NCI-H1436 (cell line): ENCODE results near the gene KAZN.

Experiments used
- DNase-seq: peaks from one replicate; lab custom pipeline; 2025; lab: John Stamatoyannopoulos, UW

Gene KAZN

DNA sequence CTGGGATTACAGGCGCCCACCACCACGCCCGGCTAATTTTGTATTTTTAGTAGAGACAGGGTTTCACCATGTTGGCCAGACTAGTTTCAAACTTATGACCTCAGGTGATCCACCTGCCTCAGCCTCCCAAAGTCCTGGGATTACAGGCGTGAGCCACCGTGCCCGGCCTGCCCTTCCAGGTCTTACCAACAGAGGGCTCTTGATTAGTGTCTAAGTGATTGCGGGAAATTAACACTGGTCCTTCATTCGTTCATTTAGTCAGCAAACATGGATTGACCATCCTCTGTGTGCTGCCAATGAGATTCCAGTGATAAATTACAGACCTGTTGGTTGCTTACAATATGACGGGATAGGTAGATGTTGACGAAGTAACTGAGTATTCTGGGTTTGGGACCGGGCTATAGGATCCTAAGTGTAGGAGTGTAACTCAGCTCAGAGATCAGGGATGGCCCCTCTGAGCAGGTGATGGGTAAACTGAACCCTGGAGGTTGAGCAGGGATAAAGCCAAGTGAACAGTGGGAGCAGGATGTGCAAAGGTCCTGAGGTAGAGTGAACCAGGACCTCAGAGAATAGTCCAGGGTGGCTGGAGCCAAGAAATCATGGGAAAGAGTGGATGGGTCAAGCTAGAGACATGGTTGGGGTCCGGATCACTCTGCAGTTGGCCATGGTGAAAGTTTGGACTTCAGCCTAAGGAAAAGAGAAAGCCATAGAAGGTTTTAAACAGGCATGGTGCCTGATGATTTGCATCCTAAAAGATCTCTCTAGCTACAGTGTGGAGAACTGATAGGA is 171.2 kb downstream of the KAZN start:
- no peak for DNase-seq

DNA sequence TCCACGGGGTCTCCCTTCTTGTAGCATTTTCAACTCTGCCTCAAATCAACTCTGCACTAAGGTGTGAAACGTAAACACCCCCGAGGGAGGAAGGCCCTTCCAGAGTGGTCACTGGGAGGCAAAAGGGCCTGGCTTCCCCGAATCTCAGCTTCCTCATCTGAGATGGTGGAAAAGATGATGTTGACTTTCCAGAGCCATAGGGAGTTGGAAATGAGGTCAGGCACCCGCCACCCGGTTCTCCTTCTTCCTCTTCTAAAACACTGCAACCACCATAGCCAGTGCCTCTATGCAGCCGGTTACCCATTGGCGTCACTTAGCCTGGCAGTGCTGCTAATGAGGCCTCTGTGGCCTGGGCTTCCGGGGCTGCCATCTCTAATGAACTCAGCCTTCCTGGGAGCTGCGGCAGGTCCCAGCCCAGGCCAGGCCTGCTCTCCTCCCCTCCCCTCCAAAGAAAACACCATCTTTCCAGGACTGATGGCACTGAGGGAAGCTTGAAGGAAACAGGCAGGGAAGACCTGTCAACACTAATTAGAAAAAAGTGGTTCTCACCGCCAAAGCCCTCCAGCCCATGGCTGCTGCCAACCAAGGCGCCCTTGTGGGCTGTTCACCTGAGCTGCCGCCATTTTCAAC is 175.0 kb downstream of the KAZN start:
- DNase-seq, result no peak

DNA sequence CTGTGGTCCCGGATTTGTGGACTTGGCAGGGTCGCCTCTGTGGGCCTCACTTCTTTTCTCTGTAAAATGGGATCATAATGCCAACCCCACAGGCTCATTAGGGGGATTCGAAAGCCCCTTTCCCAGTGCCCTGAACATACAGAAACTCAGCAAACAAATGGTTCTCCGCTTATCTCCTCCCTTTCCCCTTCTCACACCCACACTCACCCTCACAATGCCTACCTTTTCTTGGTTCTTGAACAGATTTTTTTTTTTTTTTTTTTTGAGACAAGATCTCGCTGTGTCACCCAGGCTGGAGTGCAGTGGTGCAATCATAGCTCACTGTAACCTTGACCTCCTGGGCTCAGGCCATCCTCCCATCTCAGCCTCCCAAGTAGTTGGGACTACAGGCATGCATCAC is 175.7 kb downstream of the KAZN start:
- no peak for DNase-seq

DNA sequence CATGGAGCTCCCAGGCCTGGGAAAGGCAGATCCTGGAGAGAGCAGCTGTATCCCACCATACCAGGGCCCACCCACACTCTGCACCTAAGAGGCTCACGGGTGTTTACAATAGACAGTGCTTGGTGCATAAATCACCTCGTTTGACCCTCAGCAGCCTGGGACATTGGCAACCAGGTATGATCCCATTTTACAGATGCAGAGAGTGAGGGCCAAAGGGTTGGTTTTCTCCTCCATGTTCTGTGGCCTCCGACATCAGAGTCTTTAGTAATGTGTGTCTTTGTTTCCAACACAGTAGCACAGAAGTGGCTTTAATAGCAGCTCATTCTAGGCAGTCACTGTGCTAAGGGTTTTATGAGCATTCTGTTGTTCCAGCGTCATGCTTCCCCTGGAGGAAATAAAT is 176.5 kb downstream of the KAZN start:
- no peak for DNase-seq

DNA sequence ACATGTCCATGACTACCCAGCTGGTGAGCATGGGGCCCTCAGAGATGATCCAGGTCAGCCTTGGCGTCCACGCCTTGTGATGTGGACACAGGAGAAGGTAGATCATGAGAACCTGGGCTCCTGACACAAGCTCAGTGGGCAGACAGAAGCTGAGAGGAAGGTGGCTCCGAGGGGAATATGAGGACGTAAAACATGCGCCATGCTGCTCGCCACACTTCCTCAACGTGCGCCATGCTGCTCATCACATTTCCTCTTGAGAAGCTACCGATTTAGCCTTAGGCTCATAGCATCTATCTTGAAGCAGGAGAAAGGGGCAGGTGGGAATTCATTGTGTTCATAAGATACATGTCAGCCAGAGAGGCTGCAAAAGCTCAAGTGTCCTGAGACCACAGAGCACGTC is 176.9 kb downstream of the KAZN start:
- no peak for DNase-seq

DNA sequence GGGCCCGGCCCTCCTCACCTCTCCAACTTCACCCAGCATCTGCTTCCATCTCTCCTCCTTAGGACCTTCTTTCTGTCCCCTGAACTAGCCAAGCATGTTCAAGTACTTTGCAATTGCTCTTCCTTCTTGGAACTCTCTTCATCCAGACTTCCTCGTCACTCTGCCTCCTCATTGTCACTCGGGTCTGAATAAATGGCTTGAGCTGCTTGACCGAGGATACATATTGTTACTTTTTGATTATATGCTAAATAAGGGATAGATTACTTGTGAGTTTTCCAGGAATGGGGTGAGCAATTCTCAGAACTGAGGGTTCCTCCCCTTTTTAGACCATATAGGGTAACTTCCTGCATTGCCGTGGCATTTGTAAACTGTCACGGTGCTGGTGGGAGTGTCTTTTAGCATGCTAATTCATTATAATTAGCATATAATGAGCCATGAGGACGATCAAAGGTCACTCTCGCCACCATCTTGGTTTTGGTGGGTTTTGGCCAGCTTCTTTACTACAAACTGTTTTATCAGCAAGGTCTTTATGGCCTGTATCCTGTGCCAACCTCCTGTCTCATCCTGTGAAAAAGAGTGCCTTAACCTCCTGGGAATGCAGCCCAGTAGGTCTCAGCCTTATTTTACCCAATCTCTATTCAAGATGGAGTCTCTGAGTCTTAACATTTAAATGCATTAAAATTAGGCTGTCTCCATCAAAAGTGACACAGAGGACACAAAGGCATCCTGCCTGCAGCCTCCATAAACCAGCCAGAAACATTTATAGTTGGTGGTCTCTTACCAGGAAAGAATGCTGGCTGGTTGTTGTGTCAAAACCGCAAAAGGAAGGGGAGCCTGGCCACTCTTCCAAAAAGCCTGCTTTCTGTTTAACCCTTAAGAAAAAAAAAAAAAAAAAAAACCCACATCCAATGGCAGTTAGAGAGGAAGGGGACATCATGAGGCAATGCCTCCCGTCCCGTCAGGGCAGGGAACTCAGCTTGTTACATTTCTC is 179.3 kb downstream of the KAZN start:
- no peak for DNase-seq

DNA sequence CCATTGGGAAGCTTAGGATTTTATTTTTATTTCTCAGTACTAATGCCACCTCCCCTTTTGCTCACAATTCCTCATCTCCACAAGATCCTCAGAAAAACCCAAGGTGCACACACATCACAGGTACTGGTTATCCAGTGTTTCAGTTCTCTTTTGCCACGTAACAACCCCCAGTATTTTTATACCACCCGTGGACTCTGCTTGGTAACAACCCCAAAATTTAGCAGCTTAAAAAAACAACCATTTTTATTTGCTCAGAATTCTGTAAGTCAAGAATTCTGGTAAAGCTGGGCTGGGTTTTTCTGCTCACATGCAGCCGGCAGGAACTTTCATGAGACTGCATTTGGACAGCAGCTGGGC is 180.0 kb downstream of the KAZN start:
- no peak for DNase-seq

DNA sequence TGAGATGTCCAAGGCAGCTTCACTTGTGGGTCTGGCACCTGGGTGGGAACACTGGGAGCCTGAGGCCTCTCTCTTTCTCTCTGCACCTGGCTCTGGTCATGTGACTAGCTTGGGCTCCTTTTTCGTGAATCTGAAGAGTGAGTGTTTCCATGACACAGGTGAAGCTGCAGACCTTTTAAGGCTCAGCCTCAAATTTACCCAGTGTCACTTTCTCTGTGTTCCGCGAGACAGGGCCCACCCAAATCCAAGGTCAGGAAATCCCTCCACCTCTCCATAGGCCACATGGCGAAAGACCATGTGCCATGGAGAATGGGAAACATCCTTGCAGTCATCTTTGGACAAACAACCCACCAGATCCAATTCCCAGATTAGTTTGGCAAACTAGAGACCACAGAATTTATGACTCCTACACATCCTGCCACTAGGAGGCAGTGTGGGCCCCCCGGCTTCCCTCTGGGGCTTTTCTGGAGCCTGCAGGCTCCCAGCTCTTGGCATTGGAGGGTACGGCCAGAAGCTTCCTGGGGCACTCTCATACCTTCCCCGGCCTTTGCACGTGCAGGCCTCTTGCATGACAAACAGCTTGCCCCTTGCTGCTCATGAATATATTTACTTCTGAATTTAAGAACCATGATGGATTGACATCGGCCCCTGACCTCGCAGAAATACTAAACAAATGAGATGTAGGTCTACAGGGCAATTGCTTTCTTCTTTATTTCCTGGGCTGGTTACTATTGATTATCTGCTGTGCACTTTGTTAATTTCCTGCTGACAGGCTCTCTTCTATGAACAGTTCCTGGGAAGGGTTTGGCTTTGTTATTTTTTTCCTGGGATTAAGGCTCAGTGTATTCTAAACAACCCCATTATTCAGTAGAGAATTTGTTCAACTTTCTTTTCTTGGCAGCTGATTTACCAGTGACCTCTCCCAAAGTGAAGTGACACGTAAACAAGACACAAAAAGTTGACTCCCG is 180.7 kb downstream of the KAZN start:
- DNase-seq, result no peak

DNA sequence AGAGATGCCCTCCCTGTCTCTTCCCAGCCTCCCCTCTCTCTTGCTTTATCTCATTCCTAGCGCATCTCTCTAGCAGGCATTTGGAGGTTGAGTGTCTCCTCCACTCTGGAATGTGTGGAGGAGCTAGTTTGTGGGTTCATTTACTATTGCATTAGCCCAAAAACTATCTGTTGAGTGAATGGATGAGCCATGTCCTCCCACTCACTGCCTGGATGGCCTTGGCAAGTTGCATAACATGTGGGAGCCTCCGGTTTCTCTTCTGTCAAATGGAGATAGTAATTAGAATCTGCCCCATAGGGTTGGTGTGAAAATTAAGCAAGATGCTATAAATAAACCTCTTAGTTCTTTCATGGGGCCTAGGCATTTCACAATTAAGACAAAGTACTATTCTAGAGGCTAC is 181.8 kb downstream of the KAZN start:
- DNase-seq, result no peak

DNA sequence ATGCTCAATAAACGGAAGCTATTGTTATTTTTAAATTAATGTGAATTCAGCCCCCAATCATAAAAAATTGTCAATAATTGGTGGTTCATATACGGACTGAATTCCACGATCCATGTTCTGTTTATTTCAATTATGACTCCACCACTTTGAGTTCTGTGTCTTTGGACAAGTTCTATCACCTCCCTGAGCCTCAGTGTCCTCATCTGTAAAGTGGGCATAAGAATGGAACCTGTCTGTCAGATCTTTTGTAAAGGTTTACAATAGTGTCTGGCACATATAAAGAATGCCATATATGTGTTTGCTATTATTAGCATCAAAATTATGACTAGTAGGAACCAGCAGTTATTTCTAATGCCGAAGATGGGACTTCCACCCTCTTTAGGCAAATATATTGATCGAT is 183.3 kb downstream of the KAZN start:
- no peak for DNase-seq

DNA sequence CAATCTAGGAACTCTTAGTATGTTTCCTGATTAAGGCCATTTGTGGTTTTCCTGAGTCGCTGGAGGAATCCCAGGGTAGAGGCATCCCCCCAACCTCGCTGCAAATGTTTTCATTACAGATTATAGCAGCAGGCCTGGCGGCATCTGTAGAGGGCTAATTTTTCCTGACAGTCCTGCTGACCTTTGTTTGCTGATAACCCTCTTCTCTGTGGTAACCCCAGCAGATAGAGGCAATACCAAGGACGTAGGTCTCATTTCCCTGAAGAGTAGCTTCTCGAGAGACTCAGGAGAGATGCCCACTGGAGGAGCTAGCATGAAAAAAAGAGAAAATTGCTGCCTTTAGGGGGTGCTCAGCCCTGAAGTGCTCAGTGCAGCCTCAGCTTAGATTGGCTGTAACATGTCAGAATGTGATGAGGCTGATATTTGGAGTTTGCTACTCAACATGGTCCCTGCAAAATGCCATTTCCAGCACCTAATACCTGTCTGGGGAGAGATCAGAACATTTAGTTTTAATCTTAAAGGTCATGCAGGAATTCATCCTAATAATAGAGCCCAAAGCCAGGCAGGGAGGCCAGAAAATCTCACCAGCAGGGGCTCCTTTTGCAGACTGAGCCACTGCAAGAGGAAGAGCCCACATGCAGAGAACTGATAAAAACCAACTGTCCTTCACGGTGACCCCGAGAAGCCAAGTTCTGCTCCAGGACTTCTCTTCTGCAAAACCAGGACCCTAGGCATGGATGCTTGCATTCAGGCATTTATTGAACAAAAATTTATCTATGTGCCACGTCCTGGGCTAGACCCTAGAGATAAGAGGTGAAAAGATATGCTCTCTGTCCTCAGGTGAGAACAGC is 184.5 kb downstream of the KAZN start:
- no peak for DNase-seq

DNA sequence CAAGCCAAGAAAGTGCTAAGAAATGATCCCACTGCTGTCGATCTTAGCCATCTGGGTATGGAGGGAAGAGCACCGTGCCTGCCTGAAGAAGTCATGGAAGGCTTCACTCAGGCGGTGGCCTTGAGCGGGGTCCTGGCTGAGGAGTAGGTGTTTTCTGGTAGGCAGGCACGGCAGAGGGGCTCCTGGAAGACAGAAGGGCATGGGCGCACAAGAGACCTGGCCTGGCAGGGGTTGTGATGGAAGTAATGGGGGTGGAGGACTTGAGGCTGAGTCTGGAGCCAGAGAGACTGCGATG is 185.1 kb downstream of the KAZN start:
- no peak for DNase-seq

DNA sequence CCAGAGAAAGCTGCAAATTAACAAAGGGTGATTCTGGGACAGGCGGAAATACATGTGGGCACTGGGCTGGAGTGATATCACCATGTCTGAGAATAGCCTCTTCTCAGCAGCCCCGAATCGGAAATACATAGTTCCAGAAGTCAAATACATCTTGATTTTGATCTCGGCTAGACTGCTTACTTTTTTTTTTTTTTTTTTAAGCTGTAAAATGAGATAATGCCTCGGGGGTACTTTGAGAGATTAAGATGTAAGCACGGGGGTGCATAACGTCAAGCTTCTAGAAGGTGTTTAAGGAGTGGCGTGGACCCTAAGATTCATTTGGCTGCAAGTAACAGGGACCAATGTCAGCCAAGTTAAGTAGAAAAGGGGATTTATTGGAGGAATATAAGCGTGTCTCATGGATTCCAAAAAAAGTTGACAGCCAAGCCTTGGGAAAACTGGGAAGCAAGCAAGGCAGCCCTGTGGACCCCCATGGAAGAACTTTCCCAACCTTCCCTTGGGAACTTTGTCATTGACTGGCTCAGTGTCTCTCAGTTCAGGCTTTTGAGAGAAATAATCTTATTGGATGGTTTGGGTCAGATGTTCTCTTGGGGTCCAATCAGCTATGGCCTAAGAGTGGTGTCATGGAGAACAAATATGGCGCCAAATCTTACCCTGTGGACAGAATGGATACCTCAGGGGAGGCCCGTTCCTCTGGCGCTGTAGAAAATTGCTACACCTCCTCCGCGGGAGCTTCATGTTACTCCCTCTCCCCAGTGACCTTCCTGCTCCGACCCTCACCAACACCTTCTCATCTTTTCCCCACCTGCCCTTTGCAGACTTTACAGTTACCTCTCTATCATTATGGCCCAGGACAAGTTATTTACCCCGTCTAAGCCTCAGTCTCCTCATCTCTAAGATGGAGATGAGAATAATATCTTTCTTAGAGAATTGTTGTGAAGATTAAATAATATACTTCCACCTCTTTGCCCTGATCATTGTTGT is 186.6 kb downstream of the KAZN start:
- DNase-seq, result no peak

DNA sequence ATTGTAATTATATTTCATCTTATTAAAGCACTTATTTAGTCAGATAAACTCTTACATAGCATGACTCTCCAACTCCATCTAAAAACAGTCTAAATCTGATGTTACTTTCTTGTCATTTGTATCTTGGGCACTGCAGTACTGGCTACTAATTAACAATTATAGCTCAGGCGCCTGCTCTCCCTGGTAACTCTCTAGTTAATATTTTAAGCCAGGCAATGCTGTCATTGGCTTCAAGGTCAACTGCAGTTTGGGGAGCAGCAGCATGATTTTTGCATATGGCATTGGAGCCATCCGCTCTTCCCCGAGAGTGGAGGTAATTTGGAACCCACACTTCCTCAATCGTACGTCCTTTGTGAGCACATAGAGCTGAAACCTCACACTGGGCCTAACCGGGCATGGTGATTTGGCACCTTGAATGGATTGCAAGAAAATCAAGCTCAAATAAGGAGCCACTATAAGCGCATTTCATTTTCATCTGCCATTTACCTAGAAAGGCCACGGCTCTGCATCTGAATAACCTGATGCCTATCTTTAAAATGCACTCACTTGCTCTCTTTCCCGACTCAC is 187.7 kb downstream of the KAZN start:
- no peak for DNase-seq

DNA sequence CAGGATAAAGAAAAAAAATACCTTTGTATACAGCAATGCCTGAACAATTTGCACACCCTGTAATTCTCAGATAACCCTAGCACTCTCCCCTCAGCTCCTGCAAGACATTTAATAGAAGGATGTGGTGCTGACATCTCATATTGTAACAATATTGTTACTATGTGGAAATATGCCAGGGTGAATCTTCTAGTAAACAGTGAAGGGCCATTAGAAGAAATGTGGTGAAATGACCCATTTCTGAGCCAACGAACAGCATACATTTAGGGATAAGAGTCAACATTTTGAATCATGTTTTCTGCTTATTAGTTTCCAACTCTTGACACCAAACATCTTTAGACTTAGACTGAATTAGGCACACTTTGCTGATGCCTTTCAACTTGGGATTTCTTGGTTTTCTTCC is 188.2 kb downstream of the KAZN start:
- DNase-seq, result no peak

DNA sequence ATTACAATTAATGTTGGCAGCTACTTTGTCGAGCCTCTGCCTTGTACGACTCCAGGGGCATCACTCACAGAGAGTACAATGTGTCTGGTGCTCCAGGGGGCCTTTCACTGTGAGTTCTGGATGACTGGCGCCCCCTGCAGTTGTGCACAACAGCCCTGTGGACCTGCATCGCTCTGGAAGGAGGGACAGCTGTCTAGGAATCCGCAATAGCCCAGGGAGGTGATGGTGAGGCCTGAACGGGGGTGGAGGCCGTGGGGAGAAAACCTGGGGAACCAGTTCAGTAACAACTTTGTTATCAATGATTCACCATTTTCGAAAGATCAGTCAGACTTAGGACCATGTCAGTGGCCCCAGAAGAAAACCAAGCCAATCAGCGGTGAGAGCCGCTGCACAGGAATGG is 189.1 kb downstream of the KAZN start:
- no peak for DNase-seq

DNA sequence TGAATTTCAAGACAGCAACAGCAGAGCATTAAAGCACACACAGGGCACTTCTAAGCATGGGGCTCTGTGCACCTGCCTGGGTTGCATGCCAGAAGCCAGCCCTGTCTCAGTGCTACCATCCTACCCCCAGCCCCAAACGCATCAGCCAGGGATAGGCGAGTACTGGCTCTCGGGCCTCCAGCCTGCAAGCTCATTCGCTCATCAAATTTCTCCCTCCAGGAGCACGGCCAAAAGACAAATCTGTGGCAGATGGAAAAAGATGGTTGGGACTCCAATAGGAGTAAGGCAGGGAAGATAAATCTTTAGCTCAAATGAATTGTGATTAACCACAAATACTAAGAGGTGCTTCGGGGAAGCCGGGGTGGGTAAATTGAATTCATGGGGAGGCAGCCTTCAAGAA is 189.6 kb downstream of the KAZN start:
- DNase-seq, result no peak

DNA sequence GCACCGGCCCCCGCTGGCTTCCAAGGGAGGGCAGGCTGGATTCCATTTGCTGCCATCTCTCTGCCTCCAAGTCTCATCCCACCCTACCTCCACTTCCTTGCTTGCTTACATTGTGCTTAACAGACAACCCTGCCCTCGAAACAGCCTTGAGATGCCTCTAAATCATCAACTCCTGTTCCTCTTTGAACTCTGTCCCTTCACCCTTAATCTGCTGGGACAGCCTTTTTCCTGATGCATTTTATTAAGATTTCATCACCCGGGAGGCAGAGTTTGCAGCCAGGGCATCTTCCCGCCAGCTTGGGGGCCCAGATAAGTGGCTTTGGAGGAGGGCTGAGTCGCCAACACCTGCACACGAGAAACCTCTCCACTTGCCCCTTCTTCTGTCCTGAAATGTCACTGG is 192.5 kb downstream of the KAZN start:
- DNase-seq, result no peak

DNA sequence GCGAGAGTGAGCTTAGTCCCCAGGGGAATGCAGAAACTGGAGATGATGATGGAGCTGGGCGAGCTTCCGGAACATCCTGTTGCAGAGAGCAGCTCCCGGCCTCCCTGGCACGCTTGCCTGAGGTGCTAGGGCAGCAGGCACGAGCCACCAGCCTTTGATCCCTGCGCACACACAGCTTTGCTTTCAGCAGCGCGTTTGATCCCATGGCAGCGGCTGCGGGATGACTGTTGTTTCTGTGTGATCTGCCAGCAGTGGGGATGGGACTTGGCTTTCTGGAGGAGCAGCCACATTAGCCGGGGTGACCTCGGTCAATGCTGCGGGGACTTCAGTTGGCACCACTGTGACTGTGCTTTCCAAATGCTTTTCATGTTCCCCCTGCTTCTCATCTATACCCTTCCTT is 193.2 kb downstream of the KAZN start:
- DNase-seq, result no peak
